HEK293 (cell line): ENCODE measurements around the gene IL24.

ENCODE experiments used
- ZFP37 ChIP-seq: fragments of 450-650 bp; formaldehyde crosslinking; IDR thresholded peaks from 2 replicates; pipeline ENCODE4 v1.5.1; 2016; ENCODE audit warnings: missing biosample characterization, missing genetic modification characterization
- ZNF121 ChIP-seq: fragments of 450-650 bp; formaldehyde crosslinking; IDR thresholded peaks from 2 replicates; pipeline ENCODE4 v1.5.1; 2016; ENCODE audit warnings: missing biosample characterization, missing genetic modification characterization
- ZNF146 ChIP-seq: fragments of 450-650 bp; formaldehyde crosslinking; IDR thresholded peaks from 2 replicates; pipeline ENCODE4 v1.5.1; 2016; ENCODE audit warnings: missing biosample characterization, missing genetic modification characterization
- ZNF350 ChIP-seq: fragments of 450-650 bp; formaldehyde crosslinking; IDR thresholded peaks from 2 replicates; pipeline ENCODE4 v1.5.0; 2017; ENCODE audit warnings: missing biosample characterization, mild to moderate bottlenecking, missing genetic modification characterization
- ZNF37A ChIP-seq: fragments of 450-650 bp; IDR thresholded peaks from 2 replicates; pipeline ENCODE4 v1.5.1; 2018; ENCODE audit warnings: missing biosample characterization, missing genetic modification characterization
- ZNF501 ChIP-seq: fragments of 450-650 bp; formaldehyde crosslinking; IDR thresholded peaks from 2 replicates; pipeline ENCODE4 v1.5.1; 2016; ENCODE audit warnings: missing biosample characterization, missing genetic modification characterization
- ZNF521 ChIP-seq: fragments of 450-650 bp; formaldehyde crosslinking; IDR thresholded peaks from 2 replicates; pipeline ENCODE4 v1.5.1; 2017; ENCODE audit warnings: missing biosample characterization, mild to moderate bottlenecking, missing genetic modification characterization
- ZNF830 ChIP-seq: fragments of 450-650 bp; IDR thresholded peaks from 2 replicates; pipeline ENCODE4 v1.5.0; 2018; ENCODE audit warnings: missing biosample characterization, missing genetic modification characterization, low read depth, mild to moderate bottlenecking, moderate library complexity
- TF ChIP-seq, protein P1 (sequence below): fragments of 450-650 bp; formaldehyde crosslinking; optimal IDR thresholded peaks from 2 replicates; pipeline ENCODE3; 2016; ENCODE audit warnings: missing biosample characterization, mild to moderate bottlenecking, missing genetic modification characterization
- TF ChIP-seq, protein P2 (sequence below): fragments of 450-650 bp; formaldehyde crosslinking; IDR thresholded peaks from 2 replicates; pipeline ENCODE4 v1.5.1; 2016; ENCODE audit warnings: missing biosample characterization, missing genetic modification characterization
- TF ChIP-seq, protein P3 (sequence below): fragments of 450-650 bp; formaldehyde crosslinking; IDR thresholded peaks from 2 replicates; pipeline ENCODE4 v1.5.1; 2016; ENCODE audit warnings: missing biosample characterization, missing genetic modification characterization
- TF ChIP-seq, protein P4 (sequence below): fragments of 450-650 bp; formaldehyde crosslinking; IDR thresholded peaks from 2 replicates; pipeline ENCODE4 v1.5.1; 2016; ENCODE audit warnings: missing biosample characterization, missing genetic modification characterization

DNA sequence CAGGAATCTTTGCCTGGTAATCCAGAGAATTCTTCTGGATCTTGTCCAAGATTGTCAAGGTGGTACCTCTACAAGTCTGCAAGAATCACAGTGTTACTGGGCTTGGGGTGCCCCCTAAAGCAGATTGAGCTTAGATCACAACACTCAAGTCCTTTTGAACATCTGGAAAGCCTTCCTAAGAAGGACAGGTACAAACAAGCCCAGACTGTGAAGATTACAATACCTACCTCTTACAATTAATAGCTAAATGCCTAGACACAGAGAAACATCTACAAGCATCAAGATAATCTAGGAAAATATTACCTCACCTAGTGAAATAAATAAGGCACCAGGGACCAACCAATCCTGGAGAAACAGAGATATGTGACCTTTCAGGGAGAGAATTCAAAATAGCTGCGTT lies 49.3 kb upstream of the IL24 start:
- TF ChIP-seq, protein P1, sequence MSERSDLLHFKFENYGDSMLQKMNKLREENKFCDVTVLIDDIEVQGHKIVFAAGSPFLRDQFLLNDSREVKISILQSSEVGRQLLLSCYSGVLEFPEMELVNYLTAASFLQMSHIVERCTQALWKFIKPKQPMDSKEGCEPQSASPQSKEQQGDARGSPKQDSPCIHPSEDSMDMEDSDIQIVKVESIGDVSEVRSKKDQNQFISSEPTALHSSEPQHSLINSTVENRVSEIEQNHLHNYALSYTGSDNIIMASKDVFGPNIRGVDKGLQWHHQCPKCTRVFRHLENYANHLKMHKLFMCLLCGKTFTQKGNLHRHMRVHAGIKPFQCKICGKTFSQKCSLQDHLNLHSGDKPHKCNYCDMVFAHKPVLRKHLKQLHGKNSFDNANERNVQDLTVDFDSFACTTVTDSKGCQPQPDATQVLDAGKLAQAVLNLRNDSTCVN (tag by site-specific recombination): no peak
- TF ChIP-seq, protein P2, sequence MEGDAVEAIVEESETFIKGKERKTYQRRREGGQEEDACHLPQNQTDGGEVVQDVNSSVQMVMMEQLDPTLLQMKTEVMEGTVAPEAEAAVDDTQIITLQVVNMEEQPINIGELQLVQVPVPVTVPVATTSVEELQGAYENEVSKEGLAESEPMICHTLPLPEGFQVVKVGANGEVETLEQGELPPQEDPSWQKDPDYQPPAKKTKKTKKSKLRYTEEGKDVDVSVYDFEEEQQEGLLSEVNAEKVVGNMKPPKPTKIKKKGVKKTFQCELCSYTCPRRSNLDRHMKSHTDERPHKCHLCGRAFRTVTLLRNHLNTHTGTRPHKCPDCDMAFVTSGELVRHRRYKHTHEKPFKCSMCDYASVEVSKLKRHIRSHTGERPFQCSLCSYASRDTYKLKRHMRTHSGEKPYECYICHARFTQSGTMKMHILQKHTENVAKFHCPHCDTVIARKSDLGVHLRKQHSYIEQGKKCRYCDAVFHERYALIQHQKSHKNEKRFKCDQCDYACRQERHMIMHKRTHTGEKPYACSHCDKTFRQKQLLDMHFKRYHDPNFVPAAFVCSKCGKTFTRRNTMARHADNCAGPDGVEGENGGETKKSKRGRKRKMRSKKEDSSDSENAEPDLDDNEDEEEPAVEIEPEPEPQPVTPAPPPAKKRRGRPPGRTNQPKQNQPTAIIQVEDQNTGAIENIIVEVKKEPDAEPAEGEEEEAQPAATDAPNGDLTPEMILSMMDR (tag by site-specific recombination): no peak
- TF ChIP-seq, protein P3, sequence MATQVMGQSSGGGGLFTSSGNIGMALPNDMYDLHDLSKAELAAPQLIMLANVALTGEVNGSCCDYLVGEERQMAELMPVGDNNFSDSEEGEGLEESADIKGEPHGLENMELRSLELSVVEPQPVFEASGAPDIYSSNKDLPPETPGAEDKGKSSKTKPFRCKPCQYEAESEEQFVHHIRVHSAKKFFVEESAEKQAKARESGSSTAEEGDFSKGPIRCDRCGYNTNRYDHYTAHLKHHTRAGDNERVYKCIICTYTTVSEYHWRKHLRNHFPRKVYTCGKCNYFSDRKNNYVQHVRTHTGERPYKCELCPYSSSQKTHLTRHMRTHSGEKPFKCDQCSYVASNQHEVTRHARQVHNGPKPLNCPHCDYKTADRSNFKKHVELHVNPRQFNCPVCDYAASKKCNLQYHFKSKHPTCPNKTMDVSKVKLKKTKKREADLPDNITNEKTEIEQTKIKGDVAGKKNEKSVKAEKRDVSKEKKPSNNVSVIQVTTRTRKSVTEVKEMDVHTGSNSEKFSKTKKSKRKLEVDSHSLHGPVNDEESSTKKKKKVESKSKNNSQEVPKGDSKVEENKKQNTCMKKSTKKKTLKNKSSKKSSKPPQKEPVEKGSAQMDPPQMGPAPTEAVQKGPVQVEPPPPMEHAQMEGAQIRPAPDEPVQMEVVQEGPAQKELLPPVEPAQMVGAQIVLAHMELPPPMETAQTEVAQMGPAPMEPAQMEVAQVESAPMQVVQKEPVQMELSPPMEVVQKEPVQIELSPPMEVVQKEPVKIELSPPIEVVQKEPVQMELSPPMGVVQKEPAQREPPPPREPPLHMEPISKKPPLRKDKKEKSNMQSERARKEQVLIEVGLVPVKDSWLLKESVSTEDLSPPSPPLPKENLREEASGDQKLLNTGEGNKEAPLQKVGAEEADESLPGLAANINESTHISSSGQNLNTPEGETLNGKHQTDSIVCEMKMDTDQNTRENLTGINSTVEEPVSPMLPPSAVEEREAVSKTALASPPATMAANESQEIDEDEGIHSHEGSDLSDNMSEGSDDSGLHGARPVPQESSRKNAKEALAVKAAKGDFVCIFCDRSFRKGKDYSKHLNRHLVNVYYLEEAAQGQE (tag by site-specific recombination): no peak
- TF ChIP-seq, protein P4, sequence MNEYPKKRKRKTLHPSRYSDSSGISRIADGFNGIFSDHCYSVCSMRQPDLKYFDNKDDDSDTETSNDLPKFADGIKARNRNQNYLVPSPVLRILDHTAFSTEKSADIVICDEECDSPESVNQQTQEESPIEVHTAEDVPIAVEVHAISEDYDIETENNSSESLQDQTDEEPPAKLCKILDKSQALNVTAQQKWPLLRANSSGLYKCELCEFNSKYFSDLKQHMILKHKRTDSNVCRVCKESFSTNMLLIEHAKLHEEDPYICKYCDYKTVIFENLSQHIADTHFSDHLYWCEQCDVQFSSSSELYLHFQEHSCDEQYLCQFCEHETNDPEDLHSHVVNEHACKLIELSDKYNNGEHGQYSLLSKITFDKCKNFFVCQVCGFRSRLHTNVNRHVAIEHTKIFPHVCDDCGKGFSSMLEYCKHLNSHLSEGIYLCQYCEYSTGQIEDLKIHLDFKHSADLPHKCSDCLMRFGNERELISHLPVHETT (tag by site-specific recombination): no peak
- TF ChIP-seq ZNF501 (tag by site-specific recombination) (no peak), ZFP37 (tag by site-specific recombination) (no peak), ZNF350 (no peak), ZNF830 (no peak), ZNF521 (no peak), ZNF121 (tag by site-specific recombination) (no peak), ZNF37A (no peak), ZNF146 (tag by site-specific recombination) (no peak)
